ENCODE results near the gene PTPRC. TPM values are rescaled to one million over a fixed set of nuclear protein-coding genes. Genes with fewer than 3 reads are reported as not detected.

PTPRC gene
- total RNA-seq, 3 donors from 2014 or later: 22.0 to 36.0 (median 35.7) TPM

DNA sequence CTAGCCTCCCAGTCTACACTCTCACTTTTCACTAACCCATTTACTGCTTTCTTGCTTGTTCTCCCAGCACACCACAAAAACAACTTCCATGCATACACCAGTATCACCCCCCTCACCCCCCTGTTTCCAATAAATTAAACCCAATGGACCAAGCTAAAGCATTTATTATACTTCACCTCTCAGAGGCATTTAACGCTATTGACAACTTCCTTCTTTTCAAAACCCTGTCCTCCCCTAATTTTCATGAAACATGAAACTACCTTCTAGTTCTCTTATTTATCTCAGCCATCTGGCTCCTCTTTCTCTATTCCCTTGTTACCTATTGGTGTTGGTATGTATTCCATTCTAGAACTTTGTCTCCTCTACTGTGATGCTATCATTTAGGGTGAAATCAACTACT is 32.3 kb downstream of the PTPRC start:
- Histone ChIP-seq H3K4me3 (no peak overlapping the region), H3K9me3 (no peaks in the 10 kb centered on the region), H3K27me3 (no peaks in the 10 kb centered on the region), H3K27ac (no peak overlapping the region), H3K4me1 (no peaks in the 10 kb centered on the region), H3K36me3 (no peaks in the 10 kb centered on the region)
- intact Hi-C loops (cut with DNase I; ENCODE audit: low total_unique reads): no loop called here
- no peak for DNase-seq (ENCODE audit: low spot score in 2 of 2)
- TF ChIP-seq CTCF (IDR thresholded peaks at IDR 0.05) (no peak), POLR2AphosphoS5 (IDR thresholded peaks at IDR 0.05) (no peak), POLR2A (IDR thresholded peaks at IDR 0.05) (no peak)

- Histone ChIP-seq H3K9me3 (no peaks in the 10 kb centered on the region), H3K27ac (no peak overlapping the region), H3K36me3 (no peaks in the 10 kb centered on the region), H3K4me1 (no peaks in the 10 kb centered on the region), H3K4me3 (no peak overlapping the region), H3K27me3 (no peaks in the 10 kb centered on the region)
- DNase-seq (ENCODE audit: low spot score in 2 of 2): no peak
- TF ChIP-seq CTCF (IDR thresholded peaks at IDR 0.05): no peak
- intact Hi-C loops (cut with DNase I; ENCODE audit: low total_unique reads): no loop called here
These were observed 33.3 kb downstream of the PTPRC start for GRCh38 chr1:198672124-198672523.

- TF ChIP-seq CTCF (IDR thresholded peaks at IDR 0.05) (no peak), POLR2A (IDR thresholded peaks at IDR 0.05) (no peak), POLR2AphosphoS5 (IDR thresholded peaks at IDR 0.05) (no peak)
- Histone ChIP-seq H3K27me3 (no peaks in the 10 kb centered on the region), H3K4me1 (no peaks in the 10 kb centered on the region), H3K9me3 (no peaks in the 10 kb centered on the region), H3K4me3 (no peak overlapping the region), H3K36me3 (no peaks in the 10 kb centered on the region), H3K27ac (no peak overlapping the region)
- DNase-seq (ENCODE audit: low spot score in 2 of 2): no peak
- intact Hi-C loops (cut with DNase I; ENCODE audit: low total_unique reads): no loop called here
These were observed 35.2 kb downstream of the PTPRC start for GRCh38 chr1:198674009-198674408.

DNA sequence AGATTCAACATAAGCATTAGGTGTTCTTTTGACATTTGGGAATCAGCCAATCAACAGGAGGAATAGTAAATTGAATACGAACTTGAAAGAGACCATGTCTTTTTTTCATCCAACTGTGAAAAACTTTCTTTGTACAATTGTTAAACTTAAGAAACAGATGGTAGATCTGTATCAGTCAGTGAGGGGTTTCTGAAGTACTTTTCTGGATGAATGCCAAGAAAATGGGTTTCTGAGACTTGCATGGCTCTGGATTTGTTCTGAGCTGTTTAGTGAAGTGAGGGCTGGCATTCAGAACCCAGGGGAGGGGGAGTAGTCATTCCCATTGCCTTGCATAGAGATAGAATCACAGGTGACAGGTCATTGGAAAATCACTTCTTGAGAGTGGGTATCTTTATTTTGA is 37.4 kb downstream of the PTPRC start:
- Histone ChIP-seq H3K27me3 (no peaks in the 10 kb centered on the region), H3K4me1 (no peaks in the 10 kb centered on the region), H3K9me3 (no peaks in the 10 kb centered on the region), H3K27ac (no peak overlapping the region), H3K36me3 (no peaks in the 10 kb centered on the region), H3K4me3 (no peak overlapping the region)
- TF ChIP-seq POLR2A (IDR thresholded peaks at IDR 0.05) (no peak), POLR2AphosphoS5 (IDR thresholded peaks at IDR 0.05) (no peak), CTCF (IDR thresholded peaks at IDR 0.05) (no peak)
- DNase-seq (ENCODE audit: low spot score in 2 of 2): no peak
- intact Hi-C loops (cut with DNase I; ENCODE audit: low total_unique reads): no loop called here

DNA sequence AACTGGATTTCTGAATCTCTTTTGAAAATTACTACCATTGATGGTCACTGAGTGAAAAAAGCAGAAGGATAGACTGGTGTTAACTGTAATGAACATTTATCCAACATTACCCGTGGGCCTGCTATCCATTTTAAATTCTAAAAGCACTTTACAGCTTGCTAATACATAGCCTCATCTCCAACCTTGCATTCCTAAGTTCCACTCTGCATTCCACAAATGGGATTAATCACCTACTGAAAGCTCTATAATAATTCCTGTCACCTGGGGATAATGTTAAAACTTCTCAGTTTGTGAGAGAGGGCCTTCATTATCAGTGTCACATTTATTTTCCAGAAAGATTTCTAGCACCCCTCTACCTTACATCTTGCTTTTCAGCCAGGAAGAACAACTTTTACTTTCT is 38.2 kb downstream of the PTPRC start:
- TF ChIP-seq CTCF (IDR thresholded peaks at IDR 0.05) (no peak), POLR2AphosphoS5 (IDR thresholded peaks at IDR 0.05) (no peak), POLR2A (IDR thresholded peaks at IDR 0.05) (no peak)
- H3K9me3 ChIP-seq: no peaks in the 10 kb centered on the region
- no peak overlapping the region for H3K27ac ChIP-seq
- H3K36me3 ChIP-seq: no peaks in the 10 kb centered on the region
- H3K27me3 ChIP-seq: no peaks in the 10 kb centered on the region
- H3K4me1 ChIP-seq: no peaks in the 10 kb centered on the region
- intact Hi-C loops (cut with DNase I; ENCODE audit: low total_unique reads): no loop called here
- DNase-seq (ENCODE audit: low spot score in 2 of 2): no peak
- no peak overlapping the region for H3K4me3 ChIP-seq
